Osteocyte (in vitro differentiated cells): Measurements from ENCODE around the gene ABCC2. TPM values are rescaled to one million over a fixed set of nuclear protein-coding genes. Genes with fewer than 3 reads are reported as not detected.

Experiments used
- DNase-seq: peaks from one replicate; pipeline ENCODE4 v3.0.0; 2021; ENCODE audit warnings: mixed read lengths; ENCODE audit not compliant: unreplicated experiment; ENCODE audit errors: extremely low spot score
- H3K27ac Mint-ChIP-seq: one replicate; pipeline ENCODE4 v1.8.0; 2021; ENCODE audit warnings: mild to moderate bottlenecking, mixed read lengths; ENCODE audit not compliant: unreplicated experiment
- H3K27me3 Mint-ChIP-seq: one replicate; pipeline ENCODE4 v1.8.0; 2021; ENCODE audit warnings: mixed read lengths; ENCODE audit not compliant: unreplicated experiment
- H3K36me3 Mint-ChIP-seq: one replicate; pipeline ENCODE4 v1.8.0; 2021; ENCODE audit warnings: mixed read lengths; ENCODE audit not compliant: unreplicated experiment
- H3K4me1 Mint-ChIP-seq: one replicate; pipeline ENCODE4 v1.8.0; 2021; ENCODE audit warnings: mixed read lengths; ENCODE audit not compliant: unreplicated experiment
- H3K4me3 Mint-ChIP-seq: one replicate; pipeline ENCODE4 v1.8.0; 2021; ENCODE audit warnings: mild to moderate bottlenecking, moderate library complexity, mixed read lengths; ENCODE audit not compliant: unreplicated experiment
- H3K9me3 Mint-ChIP-seq: one replicate; pipeline ENCODE4 v1.8.0; 2021; ENCODE audit warnings: mixed read lengths; ENCODE audit not compliant: unreplicated experiment
- total RNA-seq: library from RNA; stranded (reverse); gene quantifications from 2 replicates; pipeline ENCODE4 v1.2.1, GENCODE V29; 2021
- TF ChIP-seq, protein P1 (sequence below): fragments of 200-600 bp; sonication (generic); IDR thresholded peaks from 2 replicates; pipeline ENCODE4 v1.5.0; 2021; ENCODE audit warnings: antibody characterized with exemption, mild to moderate bottlenecking, moderate library complexity

The ABCC2 gene
- total RNA-seq, 1 donor from 2014 or later = 0.24 TPM

- H3K27me3 Mint-ChIP-seq = no peaks in the 10 kb centered on the region
- H3K27ac Mint-ChIP-seq = no peak overlapping the region
- TF ChIP-seq, protein P1, sequence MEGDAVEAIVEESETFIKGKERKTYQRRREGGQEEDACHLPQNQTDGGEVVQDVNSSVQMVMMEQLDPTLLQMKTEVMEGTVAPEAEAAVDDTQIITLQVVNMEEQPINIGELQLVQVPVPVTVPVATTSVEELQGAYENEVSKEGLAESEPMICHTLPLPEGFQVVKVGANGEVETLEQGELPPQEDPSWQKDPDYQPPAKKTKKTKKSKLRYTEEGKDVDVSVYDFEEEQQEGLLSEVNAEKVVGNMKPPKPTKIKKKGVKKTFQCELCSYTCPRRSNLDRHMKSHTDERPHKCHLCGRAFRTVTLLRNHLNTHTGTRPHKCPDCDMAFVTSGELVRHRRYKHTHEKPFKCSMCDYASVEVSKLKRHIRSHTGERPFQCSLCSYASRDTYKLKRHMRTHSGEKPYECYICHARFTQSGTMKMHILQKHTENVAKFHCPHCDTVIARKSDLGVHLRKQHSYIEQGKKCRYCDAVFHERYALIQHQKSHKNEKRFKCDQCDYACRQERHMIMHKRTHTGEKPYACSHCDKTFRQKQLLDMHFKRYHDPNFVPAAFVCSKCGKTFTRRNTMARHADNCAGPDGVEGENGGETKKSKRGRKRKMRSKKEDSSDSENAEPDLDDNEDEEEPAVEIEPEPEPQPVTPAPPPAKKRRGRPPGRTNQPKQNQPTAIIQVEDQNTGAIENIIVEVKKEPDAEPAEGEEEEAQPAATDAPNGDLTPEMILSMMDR = no peak
- no peaks in the 10 kb centered on the region for H3K4me1 Mint-ChIP-seq
- no peak overlapping the region for H3K4me3 Mint-ChIP-seq
- no peaks in the 10 kb centered on the region for H3K9me3 Mint-ChIP-seq
- no peak for DNase-seq
- peaks cover 2% of the 10 kb centered on the region for H3K36me3 Mint-ChIP-seq
These were observed 16.5 kb downstream of the ABCC2 start for GRCh38 chr10:99798920-99799319.

GRCh38 chr10:99799613-99800012 lies 17.2 kb downstream of the ABCC2 start:
- Mint-ChIP-seq H3K9me3 (no peaks in the 10 kb centered on the region), H3K36me3 (peaks cover 2% of the 10 kb centered on the region), H3K27me3 (no peaks in the 10 kb centered on the region), H3K4me3 (no peak overlapping the region), H3K4me1 (no peaks in the 10 kb centered on the region), H3K27ac (no peak overlapping the region)
- TF ChIP-seq, protein P1 = no peak
- DNase-seq = no peak

- Mint-ChIP-seq H3K4me1 (no peaks in the 10 kb centered on the region), H3K36me3 (peaks cover 8% of the 10 kb centered on the region), H3K4me3 (no peak overlapping the region), H3K27me3 (no peaks in the 10 kb centered on the region), H3K27ac (no peak overlapping the region), H3K9me3 (no peaks in the 10 kb centered on the region)
- TF ChIP-seq, protein P1 = no peak
- no peak for DNase-seq
These were observed 22.0 kb downstream of the ABCC2 start for GRCh38 chr10:99804471-99804870.

- no peak for DNase-seq
- TF ChIP-seq, protein P1 = no peak
- Mint-ChIP-seq H3K4me3 (no peak overlapping the region), H3K36me3 (peaks cover 8% of the 10 kb centered on the region), H3K27ac (no peak overlapping the region), H3K9me3 (no peaks in the 10 kb centered on the region), H3K4me1 (no peaks in the 10 kb centered on the region), H3K27me3 (no peaks in the 10 kb centered on the region)
These were observed 22.8 kb downstream of the ABCC2 start for GRCh38 chr10:99805190-99805589.

DNA sequence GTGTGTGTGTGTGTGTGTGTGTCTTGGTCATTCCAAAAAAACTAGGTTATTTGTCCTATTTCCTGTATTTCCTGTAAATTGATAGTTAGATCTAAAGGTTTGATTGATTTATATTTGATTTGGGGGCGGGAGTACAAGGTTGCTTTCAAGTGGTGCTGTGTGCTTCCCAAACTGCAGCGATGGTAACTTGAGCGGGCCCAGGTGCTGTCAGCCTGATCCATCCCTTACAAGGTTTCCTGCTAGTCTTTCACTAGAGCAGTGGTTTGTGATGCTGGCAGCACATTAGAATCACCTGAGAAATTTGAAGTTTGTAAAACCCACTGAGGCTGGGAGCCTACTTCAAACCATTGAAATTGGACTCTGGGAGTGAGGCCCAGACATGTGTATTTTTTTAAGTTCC lies 23.7 kb downstream of the ABCC2 start:
- Mint-ChIP-seq H3K4me1 (no peaks in the 10 kb centered on the region), H3K27me3 (no peaks in the 10 kb centered on the region), H3K27ac (no peak overlapping the region), H3K9me3 (no peaks in the 10 kb centered on the region), H3K36me3 (peaks cover 8% of the 10 kb centered on the region), H3K4me3 (no peak overlapping the region)
- TF ChIP-seq, protein P1 = no peak
- no peak for DNase-seq
